ENCODE data around the gene ZC3H12D.

GRCh38 chr6:149501768-149502167 lies 17.0 kb upstream of the ZC3H12D start:
- no peak for TF ChIP-seq CTCF (conservative IDR thresholded peaks at IDR 0.05; ENCODE audit: low read depth in 2 of 2)
- no peak for TF ChIP-seq STAT1 (IDR thresholded peaks at IDR 0.05; ENCODE audit: unreplicated experiment)
- TF ChIP-seq POLR2AphosphoS5 (IDR thresholded peaks at IDR 0.05; ENCODE audit: low read depth), result no peak
- TF ChIP-seq EZH2phosphoT487 (IDR thresholded peaks at IDR 0.05; ENCODE audit: unreplicated experiment), result no peak
- no peak for TF ChIP-seq EZH2 (IDR thresholded peaks at IDR 0.05; ENCODE audit: low read depth, unreplicated experiment)
- TF ChIP-seq NANOG (IDR thresholded peaks at IDR 0.05; ENCODE audit: borderline replicate concordance), result no peak
- TF ChIP-seq JUNB (IDR thresholded peaks at IDR 0.05; ENCODE audit: unreplicated experiment), result no peak
- no peak for TF ChIP-seq CREB1 (CRISPR knock-in tag; IDR thresholded peaks at IDR 0.05; ENCODE audit: low read depth)
